ENCODE results near the gene SLC1A4.

DNA sequence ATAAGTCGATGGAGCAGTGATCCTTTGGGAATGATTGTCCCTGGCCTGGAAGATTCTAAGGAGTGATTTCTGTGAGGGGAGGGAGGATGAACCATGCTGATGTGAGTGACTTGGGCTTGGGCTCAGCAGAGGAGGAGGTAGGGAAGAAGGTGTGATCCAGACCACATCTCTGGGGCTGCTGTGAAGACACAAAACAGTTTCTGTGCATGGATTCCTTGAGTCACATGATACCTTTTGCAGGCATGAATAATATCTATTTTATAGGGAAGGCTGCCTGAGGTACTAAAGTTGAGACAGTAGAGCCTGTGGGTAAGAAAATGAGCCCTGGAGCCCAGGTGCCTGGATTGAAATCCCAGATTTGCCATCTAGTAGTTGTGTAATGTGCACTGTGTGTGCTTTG, 29.8 kb downstream of the SLC1A4 start:
- no peak for TF ChIP-seq EZH2 (IDR thresholded peaks at IDR 0.05; ENCODE audit: insufficient read depth, poor library complexity, severe bottlenecking)
- no peak for TF ChIP-seq EZH2phosphoT487 (IDR thresholded peaks at IDR 0.05; ENCODE audit: insufficient read depth, low read depth)
